H1 (cell line): ENCODE results near the gene COL11A2. TPM values are rescaled to one million over a fixed set of nuclear protein-coding genes. Genes with fewer than 3 reads are reported as not detected.

ENCODE experiments used
- CTCF ChIA-PET: fragments of 300-600 bp; sonication (Branson Sonifier 250); formaldehyde crosslinking; loops from one replicate; lab custom pipeline; 2021; ENCODE audit not compliant: partially characterized antibody; lab: Charles Lee
- POLR2A ChIA-PET: fragments of 300-600 bp; sonication (Branson Sonifier 250); formaldehyde crosslinking; loops from one replicate; lab custom pipeline; 2021; ENCODE audit warnings: inconsistent platforms; ENCODE audit not compliant: partially characterized antibody; lab: Charles Lee
- DNase-seq, 2 experiments: peaks; one replicate each; pipeline versions ENCODE4 v3.0.0 to v3.0.0-alpha.2; 2010 to 2022; ENCODE audit warnings: low spot score in 2 of 2, low read depth in 1 of 2, mixed read lengths in 1 of 2
- FAIRE-seq: peaks from 2 replicates; lab custom pipeline; 2011; peaks lifted over from hg19 to GRCh38; lab: Jason Lieb, UNC
- H2AFZ ChIP-seq: 2 replicates; pipeline ENCODE4 v1.8.1; 2012; ENCODE audit warnings: low read length, inconsistent platforms
- H2AK5ac ChIP-seq: 2 replicates; pipeline ENCODE4 v1.6.1; 2013; ENCODE audit warnings: low read depth, low read length
- H2BK120ac ChIP-seq: replicated peaks from 2 replicates; pipeline ENCODE3; 2013; ENCODE audit warnings: low read depth, low read length, inconsistent platforms
- H2BK12ac ChIP-seq: 2 replicates; pipeline ENCODE4 v1.6.1; 2013; ENCODE audit warnings: low read depth, low read length
- H2BK15ac ChIP-seq: 2 replicates; pipeline ENCODE4 v1.6.1; 2013; ENCODE audit warnings: low read length
- H2BK20ac ChIP-seq: 2 replicates; pipeline ENCODE4 v1.6.1; 2013; ENCODE audit warnings: low read length
- H2BK5ac ChIP-seq: 2 replicates; pipeline ENCODE4 v1.6.1; 2013; ENCODE audit warnings: low read depth, low read length
- H3K14ac ChIP-seq: 2 replicates; pipeline ENCODE4 v1.6.1; 2013; ENCODE audit warnings: inconsistent platforms; ENCODE audit not compliant: insufficient read length
- H3K18ac ChIP-seq: 2 replicates; pipeline ENCODE4 v1.6.1; 2013; ENCODE audit warnings: low read length; ENCODE audit errors: extremely low read depth
- H3K23ac ChIP-seq: 2 replicates; pipeline ENCODE4 v1.6.1; 2013; ENCODE audit warnings: inconsistent platforms; ENCODE audit not compliant: insufficient read length
- H3K23me2 ChIP-seq: 2 replicates; pipeline ENCODE4 v1.6.1; 2013; ENCODE audit warnings: low read depth, low read length
- H3K27ac ChIP-seq: 2 replicates; pipeline ENCODE4 v1.6.1; 2011; ENCODE audit warnings: low read depth, low read length, inconsistent platforms
- H3K27me3 ChIP-seq, 4 experiments: replicated peaks in 1 of 4; 1 replicate in 1 of 4; 2 replicates in 3 of 4; pipeline versions ENCODE4 v1.6.1 to v1.8.1; 2011 to 2013; ENCODE audit warnings: low read length in 3 of 4, mild to moderate bottlenecking in 3 of 4, inconsistent platforms in 2 of 4, mixed read lengths in 2 of 4, moderate library complexity in 1 of 4; ENCODE audit not compliant: control insufficient read depth in 3 of 4, insufficient read depth in 3 of 4; ENCODE audit errors: extremely low read depth in 1 of 4
- H3K36me3 ChIP-seq, 4 experiments: 2 replicates each; pipeline versions ENCODE4 v1.6.1 to v1.8.1; 2011 to 2013; ENCODE audit warnings: mild to moderate bottlenecking in 4 of 4, low read length in 3 of 4, moderate library complexity in 2 of 4, control low read depth in 1 of 4, inconsistent platforms in 1 of 4; ENCODE audit not compliant: insufficient read depth in 4 of 4, control insufficient read depth in 2 of 4
- H3K4ac ChIP-seq: replicated peaks from 2 replicates; pipeline ENCODE3; 2013; ENCODE audit warnings: low read length, low read depth, mixed read lengths, inconsistent platforms; ENCODE audit not compliant: insufficient read length
- H3K4me1 ChIP-seq, 4 experiments: replicated peaks in 1 of 4; 1 replicate in 1 of 4; 2 replicates in 3 of 4; pipeline versions ENCODE4 v1.6.1 to v1.8.1; 2011 to 2013; ENCODE audit warnings: low read length in 3 of 4, inconsistent platforms in 2 of 4, mixed read lengths in 1 of 4; ENCODE audit not compliant: insufficient read depth in 4 of 4, control insufficient read depth in 3 of 4
- H3K4me2 ChIP-seq, 2 experiments: 2 replicates each; pipeline versions ENCODE4 v1.6.1 to v1.8.1; 2011 to 2013; ENCODE audit warnings: low read depth in 2 of 2, low read length in 2 of 2, control low read depth in 1 of 2, inconsistent platforms in 1 of 2, mild to moderate bottlenecking in 1 of 2; ENCODE audit not compliant: insufficient read depth in 1 of 2
- H3K4me3 ChIP-seq, 4 experiments: fragments of 200-600, 300-600 bp in 1 of 4; sonication (generic), shearing (Covaris generic), sonication (Bioruptor Twin) in 1 of 4; 2 replicates each; pipeline versions ENCODE4 v1.5.1 to v1.8.1; 2011 to 2016; ENCODE audit warnings: low read length in 4 of 4, low read depth in 3 of 4, control low read depth in 2 of 4, inconsistent platforms in 2 of 4, mild to moderate bottlenecking in 2 of 4, mixed read lengths in 1 of 4, moderate library complexity in 1 of 4; ENCODE audit not compliant: insufficient read depth in 2 of 4; ENCODE audit errors: extremely low read depth in 1 of 4
- H3K56ac ChIP-seq: replicated peaks from 2 replicates; pipeline ENCODE3; 2013; ENCODE audit warnings: low read depth, mild to moderate bottlenecking, mixed read lengths, low read length, inconsistent platforms; ENCODE audit not compliant: insufficient read length
- H3K79me1 ChIP-seq: 2 replicates; pipeline ENCODE4 v1.6.1; 2013; ENCODE audit warnings: low read depth, low read length, control low read depth
- H3K79me2 ChIP-seq, 2 experiments: 2 replicates each; pipeline versions ENCODE4 v1.6.1 to v1.8.1; 2012 to 2013; ENCODE audit warnings: low read length in 2 of 2, mild to moderate bottlenecking in 2 of 2, inconsistent platforms in 1 of 2; ENCODE audit not compliant: insufficient read depth in 2 of 2, control insufficient read depth in 1 of 2
- H3K9ac ChIP-seq, 4 experiments: replicated peaks in 1 of 4; 1 replicate in 1 of 4; 2 replicates in 3 of 4; pipeline versions ENCODE4 v1.6.1 to v1.8.1; 2011 to 2013; ENCODE audit warnings: low read depth in 3 of 4, low read length in 3 of 4, control low read depth in 2 of 4, mild to moderate bottlenecking in 2 of 4, moderate library complexity in 2 of 4, inconsistent platforms in 1 of 4; ENCODE audit errors: extremely low read depth in 1 of 4
- H3K9me3 ChIP-seq, 2 experiments: 2 replicates each; pipeline versions ENCODE4 v1.6.1 to v1.8.1; 2012 to 2013; ENCODE audit warnings: mild to moderate bottlenecking in 2 of 2, moderate library complexity in 2 of 2, control low read depth in 1 of 2, inconsistent platforms in 1 of 2, low read depth in 1 of 2, low read length in 1 of 2, mixed read lengths in 1 of 2; ENCODE audit not compliant: insufficient read depth in 2 of 2
- H4K20me1 ChIP-seq, 2 experiments: replicated peaks in 1 of 2; 2 replicates each; pipeline versions ENCODE3 to v1.8.1; 2011 to 2013; ENCODE audit warnings: inconsistent platforms in 2 of 2, low read length in 2 of 2, mild to moderate bottlenecking in 1 of 2; ENCODE audit not compliant: insufficient read depth in 2 of 2, control insufficient read depth in 1 of 2
- H4K5ac ChIP-seq: 2 replicates; pipeline ENCODE4 v1.6.1; 2013; ENCODE audit warnings: low read length, low read depth, mixed read lengths, inconsistent platforms; ENCODE audit not compliant: insufficient read length
- H4K8ac ChIP-seq: 2 replicates; pipeline ENCODE4 v1.8.0; 2013; ENCODE audit warnings: mild to moderate bottlenecking, moderate library complexity, low read length, inconsistent platforms; ENCODE audit not compliant: insufficient read depth; ENCODE audit errors: extremely low read depth
- H4K91ac ChIP-seq: replicated peaks from 2 replicates; pipeline ENCODE3; 2013; ENCODE audit warnings: low read length, mixed read lengths, inconsistent platforms; ENCODE audit not compliant: insufficient read length
- POLR2AphosphoS5 ChIP-seq: IDR thresholded peaks from 2 replicates; pipeline ENCODE4 v1.6.1; 2011; ENCODE audit warnings: low read depth, low read length
- RXRA ChIP-seq: IDR thresholded peaks from 2 replicates; pipeline ENCODE4 v1.6.1; 2011; ENCODE audit warnings: low read depth, mild to moderate bottlenecking, low read length, moderate library complexity; ENCODE audit not compliant: insufficient read depth
- SAP30 ChIP-seq: fragments of 300-600 bp; sonication (generic); IDR thresholded peaks from 2 replicates; pipeline ENCODE4 v1.7.1; 2012; ENCODE audit warnings: low read length, moderate library complexity, mild to moderate bottlenecking, inconsistent platforms; ENCODE audit not compliant: insufficient read depth, insufficient replicate concordance
- SIN3A ChIP-seq, 2 experiments: IDR thresholded peaks in 1 of 2; conservative IDR thresholded peaks in 1 of 2; 2 replicates each; pipeline ENCODE4 v1.6.1; 2011 to 2012; ENCODE audit warnings: low read length in 2 of 2, improper control_type of control experiment in 1 of 2, low read depth in 1 of 2, mild to moderate bottlenecking in 1 of 2
- YY1 ChIP-seq: IDR thresholded peaks from 2 replicates; pipeline ENCODE4 v1.6.1; 2011; ENCODE audit warnings: low read depth, mild to moderate bottlenecking, low read length
- WGBS, 2 experiments: shearing (Covaris generic) in 1 of 2; methylation state at CpG; one replicate each; pipeline versions ENCODE4 v1.1.6 to v1.1.7; 2013 to 2015; ENCODE audit warnings: low lambda C conversion rate in 2 of 2, mixed read lengths in 2 of 2, inconsistent platforms in 1 of 2, low coverage in 1 of 2, missing lambda C conversion rate in 1 of 2; ENCODE audit not compliant: insufficient replicate concordance in 2 of 2, insufficient coverage in 1 of 2, insufficient read length in 1 of 2; ENCODE audit errors: extremely low coverage in 1 of 2, missing lambda C conversion rate in 1 of 2; 5-methylcytosine and 5-hydroxymethylcytosine counted together
- polyA plus RNA-seq, 7 experiments: library from polyadenylated mRNA; depleted of rRNA in 3 of 7; stranded (reverse) in 5 of 7; unstranded in 2 of 7; fragments of >200 nt in 5 of 7; fragments of 200-250 nt in 2 of 7; gene quantifications; 1 replicate in 5 of 7; 2 replicates in 1 of 7; 4 replicates in 1 of 7; pipeline versions ENCODE4 v1.2.1 to v1.2.3, GENCODE V29; 2011 to 2013; ENCODE audit warnings: missing spikeins in 2 of 7, mixed read lengths in 2 of 7
- total RNA-seq: library from RNA; stranded (reverse); fragmentation: NEBNext Ultra II Directional; extraction: Animal tissue kit (Norgen Biotek cat#: 25700); gene quantifications from 2 replicates; pipeline ENCODE4 v1.2.1, GENCODE V29; 2021

Gene COL11A2
- total and polyA plus RNA-seq, 2 of the 8 experiments (the other 6 are each of a cell fraction or from before 2014, with no cell fraction given): 2.8 to 3.8 TPM

- FAIRE-seq: no peak
- Histone ChIP-seq H4K8ac (no peak overlapping the region), H3K18ac (no peak overlapping the region), H3K56ac (no peak overlapping the region), H4K91ac (no peak overlapping the region), H3K27ac (no peak overlapping the region), H3K79me2 (peaks cover 3 to 22% of the 10 kb centered on the region in 2 experiments; a peak in 3 of 4 replicates), H3K9ac (peak overlapping the region in 1 of 4 experiments; percentile 91; a peak in 1 of 7 replicates), H2BK120ac (no peak overlapping the region), H2BK15ac (no peak overlapping the region), H2BK5ac (no peak overlapping the region), H3K23ac (no peak overlapping the region), H3K4ac (no peak overlapping the region), H2AFZ (no peak overlapping the region), H3K36me3 (peaks cover 7 to 23% (median 14%) of the 10 kb centered on the region in 4 experiments), H2BK12ac (no peak overlapping the region), H3K4me3 (peak overlapping the region; percentile 87 to 89 (median 88); a peak in 7 of 8 replicates), H3K4me1 (peaks cover 9 to 38% (median 14%) of the 10 kb centered on the region in 4 experiments), H3K27me3 (peaks cover 6 to 19% (median 16%) of the 10 kb centered on the region in 4 experiments; a peak in 6 of 7 replicates), H3K79me1 (peaks cover 16% of the 10 kb centered on the region), H4K5ac (no peak overlapping the region), H2AK5ac (no peak overlapping the region), H2BK20ac (no peak overlapping the region), H3K23me2 (peaks cover 20% of the 10 kb centered on the region), H3K14ac (no peak overlapping the region), H4K20me1 (peaks cover 5 to 18% of the 10 kb centered on the region in 2 experiments), H3K4me2 (peak overlapping the region; percentile 96 to 99; a peak in 3 of 4 replicates), H3K9me3 (no peaks in the 10 kb centered on the region)
- CTCF ChIA-PET: interaction anchor here (1.5 kb wide), 2 partner anchors 9 to 46 kb away, joined by 5 to 6 read pairs; no protein-coding TSS in a partner anchor
- WGBS, 2 experiments: 88% methylated on average over 6 of the region's 6 CpGs; no CpG with 5 or more reads in 1 of the 2 experiments
- TF ChIP-seq SIN3A (conservative IDR thresholded peaks at IDR 0.05 in 1 of 2, IDR thresholded peaks at IDR 0.05 in 1 of 2; ENCODE audit: low read depth in 1 of 2, low read length in 2 of 2) (no peak), YY1 (no peak), RXRA (no peak), POLR2AphosphoS5 (no peak), SAP30 (no peak)
- no peak for DNase-seq
- POLR2A ChIA-PET: interaction anchor here (1.8 kb wide), 1 partner anchor 70 kb away, joined by 4 read pairs; the partner anchor contains the start of genes RPS18 and VPS52
Observed at GRCh38 chr6:33201935-33202334, 9.7 kb upstream of the COL11A2 start.
